Measurements from ENCODE around the gene SLC35F4. TPM values are rescaled to one million over a fixed set of nuclear protein-coding genes. Genes with fewer than 3 reads are reported as not detected.
"Not testable (repeated sequence)": the region's sequence is repeated elsewhere in the genome, so short reads cannot be mapped to it uniquely, and the experiment has no call there.

Gene SLC35F4
- total RNA-seq, 2 donors from 2014 or later = not detected

- Mint-ChIP-seq H3K4me3 (no peak overlapping the region), H3K27ac (no peak overlapping the region), H3K27me3 (no peaks in the 10 kb centered on the region), H3K4me1 (no peaks in the 10 kb centered on the region), H3K36me3 (ENCODE audit: low read depth) (no peaks in the 10 kb centered on the region)
- DNase-seq = no peak
- H3K9me3 ChIP-seq (ENCODE audit: control insufficient read depth, low read length, poor library complexity, severe bottlenecking) = no peaks in the 10 kb centered on the region
- no peak for ATAC-seq
Measured at GRCh38 chr14:57751400-57751799, 114.5 kb downstream of the SLC35F4 start.

- Mint-ChIP-seq H3K36me3 (ENCODE audit: low read depth) (no peaks in the 10 kb centered on the region), H3K4me3 (no peak overlapping the region), H3K27ac (no peak overlapping the region), H3K4me1 (no peaks in the 10 kb centered on the region), H3K27me3 (no peaks in the 10 kb centered on the region)
- no peaks in the 10 kb centered on the region for H3K9me3 ChIP-seq (ENCODE audit: control insufficient read depth, low read length, poor library complexity, severe bottlenecking)
- ATAC-seq (no peak), DNase-seq (no peak)
Measured at GRCh38 chr14:57749267-57749666, 116.6 kb downstream of the SLC35F4 start.

- Mint-ChIP-seq H3K36me3 (ENCODE audit: low read depth) (no peaks in the 10 kb centered on the region), H3K27me3 (no peaks in the 10 kb centered on the region), H3K4me1 (no peaks in the 10 kb centered on the region), H3K27ac (no peak overlapping the region), H3K4me3 (no peak overlapping the region)
- no peaks in the 10 kb centered on the region for H3K9me3 ChIP-seq (ENCODE audit: control insufficient read depth, low read length, poor library complexity, severe bottlenecking)
- DNase-seq = no peak
- ATAC-seq = no peak
Measured at GRCh38 chr14:57748279-57748678, 117.6 kb downstream of the SLC35F4 start.

GRCh38 chr14:57747036-57747435 lies 118.9 kb downstream of the SLC35F4 start:
- ATAC-seq (no peak), DNase-seq (no peak)
- no peaks in the 10 kb centered on the region for H3K4me1 Mint-ChIP-seq
- no peaks in the 10 kb centered on the region for H3K27me3 Mint-ChIP-seq
- H3K36me3 Mint-ChIP-seq (ENCODE audit: low read depth) = no peaks in the 10 kb centered on the region
- H3K9me3 ChIP-seq (ENCODE audit: control insufficient read depth, low read length, poor library complexity, severe bottlenecking) = no peaks in the 10 kb centered on the region
- no peak overlapping the region for H3K27ac Mint-ChIP-seq
- H3K4me3 Mint-ChIP-seq = no peak overlapping the region

- H3K4me3 Mint-ChIP-seq = no peak overlapping the region
- H3K27me3 Mint-ChIP-seq = no peaks in the 10 kb centered on the region
- no peaks in the 10 kb centered on the region for H3K4me1 Mint-ChIP-seq
- no peak overlapping the region for H3K27ac Mint-ChIP-seq
- no peaks in the 10 kb centered on the region for H3K9me3 ChIP-seq (ENCODE audit: control insufficient read depth, low read length, poor library complexity, severe bottlenecking)
- H3K36me3 Mint-ChIP-seq (ENCODE audit: low read depth) = no peaks in the 10 kb centered on the region
- DNase-seq = no peak
- no peak for ATAC-seq
Measured at GRCh38 chr14:57746563-57746962, 119.3 kb downstream of the SLC35F4 start.

GRCh38 chr14:57739516-57739915 lies 126.4 kb downstream of the SLC35F4 start:
- H3K36me3 Mint-ChIP-seq (ENCODE audit: low read depth) = no peaks in the 10 kb centered on the region
- no peaks in the 10 kb centered on the region for H3K4me1 Mint-ChIP-seq
- no peaks in the 10 kb centered on the region for H3K27me3 Mint-ChIP-seq

GRCh38 chr14:57737598-57737997 lies 128.3 kb downstream of the SLC35F4 start:
- DNase-seq (no peak), ATAC-seq (no peak)
- no peaks in the 10 kb centered on the region for H3K9me3 ChIP-seq (ENCODE audit: control insufficient read depth, low read length, poor library complexity, severe bottlenecking)
- H3K27ac Mint-ChIP-seq = no peak overlapping the region
- no peaks in the 10 kb centered on the region for H3K36me3 Mint-ChIP-seq (ENCODE audit: low read depth)
- H3K4me3 Mint-ChIP-seq = no peak overlapping the region
- H3K4me1 Mint-ChIP-seq = no peaks in the 10 kb centered on the region
- H3K27me3 Mint-ChIP-seq = no peaks in the 10 kb centered on the region

More at GRCh38 chr14:57739516-57739915, 126.4 kb downstream of the SLC35F4 start:
- no peak for DNase-seq
- H3K27ac Mint-ChIP-seq = no peak overlapping the region
- H3K9me3 ChIP-seq (ENCODE audit: control insufficient read depth, low read length, poor library complexity, severe bottlenecking) = no peaks in the 10 kb centered on the region
- no peak overlapping the region for H3K4me3 Mint-ChIP-seq
- ATAC-seq = no peak

GRCh38 chr14:57736391-57736790 lies 129.5 kb downstream of the SLC35F4 start:
- no peaks in the 10 kb centered on the region for H3K27me3 Mint-ChIP-seq
- DNase-seq (no peak), ATAC-seq (no peak)
- no peaks in the 10 kb centered on the region for H3K9me3 ChIP-seq (ENCODE audit: control insufficient read depth, low read length, poor library complexity, severe bottlenecking)
- H3K4me3 Mint-ChIP-seq = no peak overlapping the region
- no peaks in the 10 kb centered on the region for H3K36me3 Mint-ChIP-seq (ENCODE audit: low read depth)
- H3K27ac Mint-ChIP-seq = no peak overlapping the region
- H3K4me1 Mint-ChIP-seq = no peaks in the 10 kb centered on the region

GRCh38 chr14:57735276-57735675 lies 130.6 kb downstream of the SLC35F4 start:
- no peak overlapping the region for H3K27ac Mint-ChIP-seq
- H3K4me1 Mint-ChIP-seq = no peaks in the 10 kb centered on the region
- H3K4me3 Mint-ChIP-seq = no peak overlapping the region
- no peaks in the 10 kb centered on the region for H3K36me3 Mint-ChIP-seq (ENCODE audit: low read depth)
- H3K27me3 Mint-ChIP-seq = no peaks in the 10 kb centered on the region
- no peaks in the 10 kb centered on the region for H3K9me3 ChIP-seq (ENCODE audit: control insufficient read depth, low read length, poor library complexity, severe bottlenecking)
- DNase-seq (no peak), ATAC-seq (no peak)

GRCh38 chr14:57732463-57733285 lies 133.2 kb downstream of the SLC35F4 start:
- Mint-ChIP-seq H3K4me3 (no peak overlapping the region), H3K27ac (no peak overlapping the region), H3K36me3 (ENCODE audit: low read depth) (no peaks in the 10 kb centered on the region), H3K4me1 (no peaks in the 10 kb centered on the region), H3K27me3 (no peaks in the 10 kb centered on the region)
- no peaks in the 10 kb centered on the region for H3K9me3 ChIP-seq (ENCODE audit: control insufficient read depth, low read length, poor library complexity, severe bottlenecking)
- no peak for DNase-seq
- no peak for ATAC-seq

- Mint-ChIP-seq H3K4me3 (no peak overlapping the region), H3K27me3 (no peaks in the 10 kb centered on the region), H3K27ac (no peak overlapping the region), H3K4me1 (no peaks in the 10 kb centered on the region), H3K36me3 (ENCODE audit: low read depth) (no peaks in the 10 kb centered on the region)
- no peak for DNase-seq
- H3K9me3 ChIP-seq (ENCODE audit: control insufficient read depth, low read length, poor library complexity, severe bottlenecking) = no peaks in the 10 kb centered on the region
- no peak for ATAC-seq
Measured at GRCh38 chr14:57729208-57730187, 136.4 kb downstream of the SLC35F4 start.

- Mint-ChIP-seq H3K27me3 (no peaks in the 10 kb centered on the region), H3K27ac (no peak overlapping the region)
- no peak for ATAC-seq
Measured at GRCh38 chr14:57725399-57726077, 140.4 kb downstream of the SLC35F4 start.

GRCh38 chr14:57722141-57722540 lies 143.8 kb downstream of the SLC35F4 start:
- H3K9me3 ChIP-seq (ENCODE audit: control insufficient read depth, low read length, poor library complexity, severe bottlenecking); DNase-seq; H3K27me3 Mint-ChIP-seq; H3K4me3 Mint-ChIP-seq; ATAC-seq; H3K36me3 Mint-ChIP-seq (ENCODE audit: low read depth); H3K4me1 Mint-ChIP-seq; H3K27ac Mint-ChIP-seq: not testable (repeated sequence)

More at GRCh38 chr14:57725399-57726077, 140.4 kb downstream of the SLC35F4 start:
- Mint-ChIP-seq H3K4me3 (no peak overlapping the region), H3K4me1 (no peaks in the 10 kb centered on the region), H3K36me3 (ENCODE audit: low read depth) (no peaks in the 10 kb centered on the region)
- peaks cover 2% of the 10 kb centered on the region for H3K9me3 ChIP-seq (ENCODE audit: control insufficient read depth, low read length, poor library complexity, severe bottlenecking)
- no peak for DNase-seq

Measured in T-helper 17 cell (primary cell).